Peyer's patch (tissue), 4 donors: ENCODE measurements around the gene DCC.
A peak's percentile ranks its signal among the peaks of the same experiment; 100 is the strongest.

Source experiments
- POLR2A ChIP-seq, 2 donors: fragments of 450-650 bp; IDR thresholded peaks; one replicate each; pipeline ENCODE4 v1.5.1; 2017; ENCODE audit warnings: antibody characterized with exemption in 2 of 2, mild to moderate bottlenecking in 2 of 2, moderate library complexity in 2 of 2
- TF ChIP-seq, protein P1 (sequence below), 6 experiments: fragments of 450-650 bp in 4 of 6; fragments of 200-600 bp in 2 of 6; sonication (generic) in 1 of 6; IDR thresholded peaks; one replicate each; pipeline ENCODE4 v1.5.1; 2017 to 2019; ENCODE audit warnings: antibody characterized with exemption in 6 of 6, mild to moderate bottlenecking in 3 of 6, moderate library complexity in 1 of 6

DNA sequence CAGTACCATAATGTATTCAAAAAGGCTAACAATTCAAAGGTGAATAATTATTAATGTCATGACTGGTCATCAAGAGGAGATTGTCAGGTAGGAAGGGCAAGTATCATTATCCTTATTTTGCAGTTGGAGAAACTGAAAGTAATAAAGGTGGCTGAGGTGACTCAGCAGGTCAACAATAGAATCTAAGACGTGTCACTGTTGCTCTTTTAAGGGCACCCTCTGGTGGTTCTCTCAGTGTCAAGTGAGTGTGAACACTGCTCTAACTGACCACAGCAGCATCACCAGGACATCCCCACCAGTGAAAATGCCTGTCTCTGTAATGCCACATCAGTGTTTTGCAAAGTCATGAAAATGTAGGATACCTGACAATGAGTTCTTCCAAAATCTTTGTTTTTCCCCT is 69.7 kb downstream of the DCC start:
- TF ChIP-seq, protein P1, sequence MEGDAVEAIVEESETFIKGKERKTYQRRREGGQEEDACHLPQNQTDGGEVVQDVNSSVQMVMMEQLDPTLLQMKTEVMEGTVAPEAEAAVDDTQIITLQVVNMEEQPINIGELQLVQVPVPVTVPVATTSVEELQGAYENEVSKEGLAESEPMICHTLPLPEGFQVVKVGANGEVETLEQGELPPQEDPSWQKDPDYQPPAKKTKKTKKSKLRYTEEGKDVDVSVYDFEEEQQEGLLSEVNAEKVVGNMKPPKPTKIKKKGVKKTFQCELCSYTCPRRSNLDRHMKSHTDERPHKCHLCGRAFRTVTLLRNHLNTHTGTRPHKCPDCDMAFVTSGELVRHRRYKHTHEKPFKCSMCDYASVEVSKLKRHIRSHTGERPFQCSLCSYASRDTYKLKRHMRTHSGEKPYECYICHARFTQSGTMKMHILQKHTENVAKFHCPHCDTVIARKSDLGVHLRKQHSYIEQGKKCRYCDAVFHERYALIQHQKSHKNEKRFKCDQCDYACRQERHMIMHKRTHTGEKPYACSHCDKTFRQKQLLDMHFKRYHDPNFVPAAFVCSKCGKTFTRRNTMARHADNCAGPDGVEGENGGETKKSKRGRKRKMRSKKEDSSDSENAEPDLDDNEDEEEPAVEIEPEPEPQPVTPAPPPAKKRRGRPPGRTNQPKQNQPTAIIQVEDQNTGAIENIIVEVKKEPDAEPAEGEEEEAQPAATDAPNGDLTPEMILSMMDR (IDR thresholded peaks at IDR 0.05): peak in 1 of 6 experiments; percentile 25
- no peak for TF ChIP-seq POLR2A (IDR thresholded peaks at IDR 0.05)
